SK-N-MC (cell line): ENCODE measurements around the gene SETD2.

ENCODE experiments used
- EZH2 ChIP-seq: fragments of 200-600 bp; sonication (generic); IDR thresholded peaks from one replicate; pipeline ENCODE4 v1.6.1; 2017; ENCODE audit warnings: antibody characterized with exemption
- POLR2AphosphoS5 ChIP-seq: IDR thresholded peaks from 2 replicates; pipeline ENCODE4 v1.6.1; 2012; ENCODE audit warnings: mild to moderate bottlenecking, low read depth, low read length, borderline replicate concordance

GRCh38 chr3:46984591-46985459 lies 179.1 kb downstream of the SETD2 start:
- TF ChIP-seq POLR2AphosphoS5 (no peak), EZH2 (no peak)
